Fibroblast of gingiva (primary cell): ENCODE measurements around the gene MAP3K9.
A peak's percentile ranks its signal among the peaks of the same experiment; 100 is the strongest.
"Not testable (repeated sequence)": the region's sequence is repeated elsewhere in the genome, so short reads cannot be mapped to it uniquely, and the experiment has no call there.

Source experiments
- DNase-seq: peaks from one replicate; pipeline ENCODE4 v3.0.0-alpha.2; 2011; ENCODE audit warnings: low read depth

The MAP3K9 gene

GRCh38 chr14:70809225-70810219 lies at the start of gene MAP3K9:
MAP3K9 (minus strand) TSS chr14:70809513; CDS start chr14:70809171, 342 bp downstream.
- DNase-seq = no peak

- no peak for DNase-seq
These were observed 49.3 kb upstream of the MAP3K9 start for GRCh38 chr14:70858641-70859040.

- no peak for DNase-seq
These were observed 48.2 kb upstream of the MAP3K9 start for GRCh38 chr14:70857496-70857890.

- peak; percentile 4 for DNase-seq
These were observed 47.7 kb upstream of the MAP3K9 start for GRCh38 chr14:70856851-70857495.

GRCh38 chr14:70855486-70855885 lies 46.2 kb upstream of the MAP3K9 start:
- no peak for DNase-seq

- not testable (repeated sequence) for DNase-seq
These were observed 44.3 kb upstream of the MAP3K9 start for GRCh38 chr14:70853658-70854057.

GRCh38 chr14:70847406-70848090 lies 38.2 kb upstream of the MAP3K9 start:
- DNase-seq = no peak

- no peak for DNase-seq
These were observed 36.3 kb upstream of the MAP3K9 start for GRCh38 chr14:70845601-70846000.

- peak; percentile 2 for DNase-seq
These were observed 33.6 kb upstream of the MAP3K9 start for GRCh38 chr14:70842851-70843462.

GRCh38 chr14:70838076-70838475 lies 28.8 kb upstream of the MAP3K9 start:
- no peak for DNase-seq

- no peak for DNase-seq
These were observed 27.6 kb upstream of the MAP3K9 start for GRCh38 chr14:70836946-70837345.

GRCh38 chr14:70833884-70834283 lies 24.6 kb upstream of the MAP3K9 start:
- DNase-seq = no peak

- DNase-seq = no peak
These were observed 23.4 kb upstream of the MAP3K9 start for GRCh38 chr14:70832561-70833305.

- no peak for DNase-seq
These were observed 21.9 kb upstream of the MAP3K9 start for GRCh38 chr14:70830998-70831781.

- no peak for DNase-seq
These were observed 18.9 kb upstream of the MAP3K9 start for GRCh38 chr14:70828188-70828587.

- no peak for DNase-seq
These were observed 18.4 kb upstream of the MAP3K9 start for GRCh38 chr14:70827752-70828151.

- DNase-seq = no peak
These were observed 18.0 kb upstream of the MAP3K9 start for GRCh38 chr14:70827347-70827746.

GRCh38 chr14:70823281-70823680 lies 14.0 kb upstream of the MAP3K9 start:
- no peak for DNase-seq

GRCh38 chr14:70822530-70823185 lies 13.3 kb upstream of the MAP3K9 start:
- peak; percentile 18 for DNase-seq
